ENCODE data around the gene RNF207. TPM values are rescaled to one million over a fixed set of nuclear protein-coding genes. Genes with fewer than 3 reads are reported as not detected.

RNF207 gene
- total RNA-seq, 1 donor from 2014 or later: 20.1 TPM

DNA sequence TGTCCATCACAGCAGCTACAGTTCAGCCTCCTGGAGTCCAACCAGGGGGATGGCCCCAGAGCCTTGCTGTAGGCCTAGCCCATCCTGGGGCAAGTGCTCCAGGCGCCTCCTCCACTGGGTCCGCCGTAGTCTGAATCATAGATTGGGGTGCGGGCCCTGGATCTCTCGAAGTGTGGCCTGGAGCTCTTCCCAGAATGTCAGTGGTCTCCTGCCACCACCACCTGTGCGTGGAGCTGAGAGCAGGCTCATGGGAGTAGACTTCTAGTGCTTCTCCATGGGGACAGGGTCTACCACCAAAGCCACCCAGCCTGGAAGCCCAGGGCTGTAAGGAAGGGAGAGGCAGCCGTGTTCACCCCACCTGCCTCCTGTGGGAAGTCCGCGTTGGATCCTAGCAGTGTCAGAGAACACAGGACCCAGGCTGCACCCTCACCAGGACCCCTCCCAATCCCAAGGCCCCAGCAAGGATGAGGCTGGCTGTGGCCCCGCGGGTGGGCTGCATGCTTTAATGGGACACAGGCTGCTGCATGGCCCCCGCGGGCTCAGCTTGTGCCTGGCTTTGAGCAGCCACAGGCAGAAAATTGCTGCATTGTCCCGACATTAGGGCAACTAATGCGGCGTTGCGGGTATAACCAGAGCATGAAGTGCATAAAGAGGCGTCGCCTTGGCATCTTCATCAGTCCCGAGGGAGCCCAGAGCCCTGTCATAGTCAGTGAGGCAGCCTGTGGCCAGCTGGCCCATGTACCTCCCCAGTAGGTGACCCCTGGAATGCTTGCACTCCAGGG lies 37.3 kb downstream of the RNF207 start:
- no peak overlapping the region for H3K4me3 ChIP-seq (ENCODE audit: low read depth, low read length)
- no peaks in the 10 kb centered on the region for H3K36me3 ChIP-seq (ENCODE audit: control insufficient read depth, insufficient read depth, low read length)
- TF ChIP-seq, protein P1, sequence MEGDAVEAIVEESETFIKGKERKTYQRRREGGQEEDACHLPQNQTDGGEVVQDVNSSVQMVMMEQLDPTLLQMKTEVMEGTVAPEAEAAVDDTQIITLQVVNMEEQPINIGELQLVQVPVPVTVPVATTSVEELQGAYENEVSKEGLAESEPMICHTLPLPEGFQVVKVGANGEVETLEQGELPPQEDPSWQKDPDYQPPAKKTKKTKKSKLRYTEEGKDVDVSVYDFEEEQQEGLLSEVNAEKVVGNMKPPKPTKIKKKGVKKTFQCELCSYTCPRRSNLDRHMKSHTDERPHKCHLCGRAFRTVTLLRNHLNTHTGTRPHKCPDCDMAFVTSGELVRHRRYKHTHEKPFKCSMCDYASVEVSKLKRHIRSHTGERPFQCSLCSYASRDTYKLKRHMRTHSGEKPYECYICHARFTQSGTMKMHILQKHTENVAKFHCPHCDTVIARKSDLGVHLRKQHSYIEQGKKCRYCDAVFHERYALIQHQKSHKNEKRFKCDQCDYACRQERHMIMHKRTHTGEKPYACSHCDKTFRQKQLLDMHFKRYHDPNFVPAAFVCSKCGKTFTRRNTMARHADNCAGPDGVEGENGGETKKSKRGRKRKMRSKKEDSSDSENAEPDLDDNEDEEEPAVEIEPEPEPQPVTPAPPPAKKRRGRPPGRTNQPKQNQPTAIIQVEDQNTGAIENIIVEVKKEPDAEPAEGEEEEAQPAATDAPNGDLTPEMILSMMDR (IDR thresholded peaks at IDR 0.05; ENCODE audit: insufficient read depth, low read length, poor library complexity, severe bottlenecking): no peak
- H3K27me3 ChIP-seq (ENCODE audit: control insufficient read depth, insufficient read depth, low read length): peaks cover 75% of the 10 kb centered on the region
- DNase-seq (ENCODE audit: low read depth): no peak

DNA sequence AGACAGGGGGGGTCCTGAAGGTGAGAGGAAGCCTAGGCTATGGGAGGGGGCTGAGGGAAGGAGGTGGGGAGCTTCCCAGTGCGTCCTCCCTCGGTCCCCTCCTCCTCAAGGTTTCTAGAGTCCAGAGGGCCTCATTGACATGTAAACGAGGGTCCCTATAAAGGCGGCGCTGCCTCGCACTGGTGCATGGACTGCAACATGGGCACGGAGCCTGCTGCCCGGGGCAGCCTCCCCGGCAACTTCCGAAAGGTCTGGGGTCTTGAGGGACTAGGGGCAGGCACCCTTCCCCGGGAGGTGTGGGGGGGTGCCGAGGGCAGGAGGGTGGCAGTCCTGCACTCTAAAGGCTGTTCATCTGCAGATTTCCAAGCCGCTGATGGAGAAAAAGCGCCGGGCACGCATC lies 38.1 kb downstream of the RNF207 start, which contains the start of gene HES3:
Gene HES3 (plus strand): TSS at position 187 of the 400 bp plus-strand sequence. CDS start 187 bp downstream, at position 374.
- no peak within 1 kb of the TSS for H3K4me3 ChIP-seq (ENCODE audit: low read depth, low read length)
- TF ChIP-seq, protein P1 (IDR thresholded peaks at IDR 0.05; ENCODE audit: insufficient read depth, low read length, poor library complexity, severe bottlenecking): no peak
- H3K27me3 ChIP-seq (ENCODE audit: control insufficient read depth, insufficient read depth, low read length): peaks cover 80% of the 10 kb centered on the region
- no peak for DNase-seq (ENCODE audit: low read depth)
- no peaks in the 10 kb centered on the region for H3K36me3 ChIP-seq (ENCODE audit: control insufficient read depth, insufficient read depth, low read length)

DNA sequence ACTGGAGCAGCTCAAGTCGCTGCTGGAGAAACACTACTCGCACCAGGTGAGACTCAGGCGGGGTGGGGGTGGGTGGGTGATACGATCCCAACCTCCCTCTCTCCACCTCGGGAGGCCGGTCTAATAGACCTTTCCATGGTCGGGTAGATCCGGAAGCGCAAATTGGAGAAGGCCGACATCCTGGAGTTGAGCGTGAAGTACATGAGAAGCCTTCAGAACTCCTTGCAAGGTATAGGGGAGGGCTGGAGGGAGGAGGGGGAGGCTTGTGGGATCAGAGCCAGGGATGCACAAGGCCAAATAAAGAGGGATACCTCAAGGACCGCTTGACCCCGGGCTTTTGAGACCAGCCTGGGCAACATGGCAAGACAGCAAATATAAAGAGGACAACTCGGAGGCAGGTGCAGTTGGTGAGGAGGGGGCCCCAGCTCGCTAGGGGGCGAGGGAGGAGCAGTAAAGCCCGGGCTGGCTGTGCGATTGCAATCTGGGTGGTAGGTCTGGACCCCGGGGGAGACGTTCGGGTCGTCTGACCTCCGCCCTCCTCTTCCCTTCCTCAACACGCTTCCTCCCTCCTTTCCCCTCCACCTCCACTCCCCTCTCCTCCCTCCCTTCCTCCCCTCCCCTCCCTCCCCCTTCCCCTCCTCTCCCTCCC lies 38.6 kb downstream of the RNF207 start:
- no peaks in the 10 kb centered on the region for H3K36me3 ChIP-seq (ENCODE audit: control insufficient read depth, insufficient read depth, low read length)
- H3K27me3 ChIP-seq (ENCODE audit: control insufficient read depth, insufficient read depth, low read length): peaks cover 79% of the 10 kb centered on the region
- no peak overlapping the region for H3K4me3 ChIP-seq (ENCODE audit: low read depth, low read length)
- TF ChIP-seq, protein P1 (IDR thresholded peaks at IDR 0.05; ENCODE audit: insufficient read depth, low read length, poor library complexity, severe bottlenecking): no peak
- no peak for DNase-seq (ENCODE audit: low read depth)

DNA sequence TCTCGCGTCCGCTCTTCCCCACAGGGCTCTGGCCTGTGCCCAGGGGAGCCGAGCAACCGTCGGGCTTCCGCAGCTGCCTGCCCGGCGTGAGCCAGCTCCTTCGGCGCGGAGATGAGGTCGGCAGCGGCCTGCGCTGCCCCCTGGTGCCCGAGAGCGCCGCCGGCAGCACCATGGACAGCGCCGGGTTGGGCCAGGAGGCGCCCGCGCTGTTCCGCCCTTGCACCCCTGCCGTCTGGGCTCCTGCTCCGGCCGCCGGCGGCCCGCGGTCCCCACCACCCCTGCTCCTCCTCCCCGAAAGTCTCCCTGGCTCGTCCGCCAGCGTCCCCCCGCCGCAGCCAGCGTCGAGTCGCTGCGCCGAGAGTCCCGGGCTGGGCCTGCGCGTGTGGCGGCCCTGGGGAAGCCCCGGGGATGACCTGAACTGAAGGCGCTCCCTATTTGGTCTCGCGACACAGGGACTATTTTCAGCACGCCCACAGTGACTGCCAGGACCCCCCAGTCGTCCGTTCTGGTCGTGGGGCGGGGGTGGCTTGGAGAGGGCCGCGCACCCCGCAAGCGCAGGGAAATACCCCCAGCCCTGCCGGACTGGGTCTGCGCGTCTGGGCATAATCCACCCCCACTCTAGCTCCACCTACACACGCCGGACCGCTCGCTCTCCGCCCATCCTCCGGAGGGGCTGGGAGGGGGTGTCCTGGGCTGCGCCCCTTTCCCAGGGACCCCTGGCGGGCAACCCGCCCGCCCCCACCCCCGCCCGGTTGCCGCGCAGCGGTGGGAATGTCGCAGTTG lies 39.4 kb downstream of the RNF207 start:
- no peak overlapping the region for H3K4me3 ChIP-seq (ENCODE audit: low read depth, low read length)
- DNase-seq (ENCODE audit: low read depth): no peak
- no peaks in the 10 kb centered on the region for H3K36me3 ChIP-seq (ENCODE audit: control insufficient read depth, insufficient read depth, low read length)
- TF ChIP-seq, protein P1 (IDR thresholded peaks at IDR 0.05; ENCODE audit: insufficient read depth, low read length, poor library complexity, severe bottlenecking): peak; percentile 74
- H3K27me3 ChIP-seq (ENCODE audit: control insufficient read depth, insufficient read depth, low read length): peaks cover 82% of the 10 kb centered on the region

DNA sequence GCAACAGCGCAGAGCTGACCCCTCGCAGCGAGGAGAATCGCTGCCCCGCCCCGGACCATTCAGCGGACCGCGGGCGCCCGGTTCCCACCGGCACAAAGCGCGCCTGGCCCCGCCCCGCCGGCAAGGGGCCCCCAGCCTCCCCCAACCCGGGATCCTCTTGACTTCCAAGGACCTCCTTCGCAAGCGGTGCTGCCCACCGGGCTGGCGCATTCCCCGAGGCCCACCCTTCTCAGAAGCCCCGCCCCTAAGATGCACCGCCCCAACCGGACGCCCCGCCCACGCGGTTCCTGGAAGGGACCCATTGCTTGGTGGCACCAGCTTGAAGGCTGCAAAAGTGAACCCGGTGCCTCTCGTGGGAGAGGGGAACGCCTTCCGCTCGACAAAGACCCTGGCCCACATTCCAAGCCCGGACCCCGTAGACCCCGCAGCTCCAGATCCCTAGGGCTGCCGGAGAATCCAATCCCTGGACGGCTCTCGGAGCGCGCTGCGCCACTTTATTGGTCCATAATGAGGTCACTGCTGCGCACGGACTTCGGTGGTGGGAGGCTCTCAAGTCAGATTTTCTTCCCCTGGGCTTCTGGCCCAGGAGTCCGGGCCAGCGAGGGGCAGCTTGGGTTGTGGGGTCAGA lies 40.1 kb downstream of the RNF207 start:
- TF ChIP-seq, protein P1 (IDR thresholded peaks at IDR 0.05; ENCODE audit: insufficient read depth, low read length, poor library complexity, severe bottlenecking): no peak
- no peaks in the 10 kb centered on the region for H3K36me3 ChIP-seq (ENCODE audit: control insufficient read depth, insufficient read depth, low read length)
- H3K4me3 ChIP-seq (ENCODE audit: low read depth, low read length): no peak overlapping the region
- peaks cover 81% of the 10 kb centered on the region for H3K27me3 ChIP-seq (ENCODE audit: control insufficient read depth, insufficient read depth, low read length)
- no peak for DNase-seq (ENCODE audit: low read depth)

Data from kidney epithelial cell (primary cell).